Ovary (tissue), 9 donors: ENCODE data around the gene ATP2B3. TPM values are rescaled to one million over a fixed set of nuclear protein-coding genes. Genes with fewer than 3 reads are reported as not detected.

ENCODE experiments used
- DNase-seq, 5 donors: peaks; one replicate each; pipeline ENCODE4 v3.0.0-alpha.2; 2019 to 2020
- H3K27ac ChIP-seq, 2 donors: fragments of 200-600 bp; one replicate each; pipeline versions ENCODE4 v1.5.1 to v1.8.0; 2019 to 2022
- H3K27me3 ChIP-seq: fragments of 200-600 bp; one replicate; pipeline ENCODE4 v1.8.0; 2022
- H3K36me3 ChIP-seq: fragments of 200-600 bp; sonication (generic); one replicate; pipeline ENCODE4 v1.5.1; 2019
- H3K4me1 ChIP-seq: one replicate; pipeline ENCODE4 v1.8.1; 2013; ENCODE audit warnings: mild to moderate bottlenecking, moderate library complexity; ENCODE audit not compliant: insufficient read depth
- H3K4me3 ChIP-seq: fragments of 200-600 bp; sonication (generic); one replicate; pipeline ENCODE4 v1.5.1; 2017
- H3K9me3 ChIP-seq, 2 donors: fragments of 200-600 bp in 1 of 2; sonication (generic) in 1 of 2; one replicate each; pipeline versions ENCODE4 v1.5.1 to v1.8.1; 2013 to 2019; ENCODE audit warnings: mild to moderate bottlenecking in 1 of 2, moderate library complexity in 1 of 2
- EP300 ChIP-seq: sonication (generic); formaldehyde crosslinking; IDR thresholded peaks from one replicate; pipeline ENCODE4 v1.6.1; 2017; ENCODE audit warnings: antibody characterized with exemption
- POLR2A ChIP-seq: fragments of 450-650 bp; IDR thresholded peaks from one replicate; pipeline ENCODE4 v1.6.1; 2017; ENCODE audit warnings: antibody characterized with exemption, mild to moderate bottlenecking, moderate library complexity
- WGBS, 3 donors: extraction: QIAGEN DNeasy Blood & Tissue Kit in 1 of 3; methylation state at CpG; one replicate each; pipeline versions ENCODE4 v1.1.5 to v1.1.7; 2013 to 2017; 5-methylcytosine and 5-hydroxymethylcytosine counted together
- intact Hi-C, 4 donors: fragments of 100-400 bp; cut with DNase I; formaldehyde crosslinking; loops; one replicate each; pipeline versions ENCODE4 v1.11.0 to v1.15.1; 2022 to 2023
- polyA plus RNA-seq, 2 donors: library from polyadenylated mRNA; stranded (reverse); fragments of 200-250 nt in 1 of 2; fragments of 350-450 nt in 1 of 2; fragmentation: Illumina TruSeq in 1 of 2; extraction: RNeasy Lipid Tissue Mini Kit (QIAGEN cat#74804) in 1 of 2; gene quantifications; one replicate each; pipeline ENCODE4 v1.2.3, GENCODE V29; 2013 to 2014
- total RNA-seq, 7 donors: library from RNA; depleted of rRNA in 2 of 7; stranded (reverse); fragments of >200 nt in 2 of 7; fragmentation: NEBNext Ultra II Directional in 3 of 7; extraction: Animal tissue kit (Norgen Biotek cat#: 25700) in 3 of 7; gene quantifications; one replicate each; pipeline versions ENCODE4 v1.1.0 to v1.2.4, GENCODE V29; 2016 to 2023
- TF ChIP-seq, protein P1 (sequence below), 3 donors: fragments of 450-650 bp in 2 of 3; fragments of 200-600 bp in 1 of 3; IDR thresholded peaks; one replicate each; pipeline versions ENCODE4 v1.5.1 to v1.8.0; 2016 to 2022; ENCODE audit warnings: antibody characterized with exemption in 3 of 3, mild to moderate bottlenecking in 1 of 3
- donor health status: DM: no; HTN: no; CAD: no; lungs with moderate emphysema.
- donor health status: DM: no; HTN: no; CAD: no.
- donor health status: Bipolar disorder and iron deficiency.
- donor health status: DM: yes; HTN: yes; CAD: no.
- donor health status: DM: no; HTN: no; CAD: no.
- donor health status: DM: yes; HTN: yes; CAD: no.

Gene ATP2B3
- total and polyA plus RNA-seq, 9 donors = 0.01 to 1.6 (median 0.25) TPM; not detected in 5

DNA sequence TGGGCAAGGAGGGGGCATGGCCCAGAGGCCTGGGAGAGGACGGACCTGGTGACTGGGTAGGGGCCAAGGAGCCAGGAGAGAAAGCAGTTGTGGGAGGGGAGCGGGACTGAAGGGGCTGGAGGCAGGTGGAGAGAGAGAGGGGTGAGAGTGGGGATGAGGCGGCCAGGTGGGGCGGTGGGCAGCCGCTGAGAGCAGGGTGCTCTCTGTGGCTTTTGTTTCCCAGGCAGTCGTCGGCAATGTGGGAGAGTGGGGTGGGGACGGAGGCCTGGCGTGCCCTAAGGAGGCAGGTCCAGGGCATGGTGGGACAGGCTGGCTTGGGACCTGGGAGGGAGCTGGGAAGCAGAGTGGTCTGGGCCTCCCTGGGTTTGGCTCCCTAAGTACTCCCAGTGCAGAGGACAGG, 3.2 kb upstream of the ATP2B3 start:
- TF ChIP-seq, protein P1, sequence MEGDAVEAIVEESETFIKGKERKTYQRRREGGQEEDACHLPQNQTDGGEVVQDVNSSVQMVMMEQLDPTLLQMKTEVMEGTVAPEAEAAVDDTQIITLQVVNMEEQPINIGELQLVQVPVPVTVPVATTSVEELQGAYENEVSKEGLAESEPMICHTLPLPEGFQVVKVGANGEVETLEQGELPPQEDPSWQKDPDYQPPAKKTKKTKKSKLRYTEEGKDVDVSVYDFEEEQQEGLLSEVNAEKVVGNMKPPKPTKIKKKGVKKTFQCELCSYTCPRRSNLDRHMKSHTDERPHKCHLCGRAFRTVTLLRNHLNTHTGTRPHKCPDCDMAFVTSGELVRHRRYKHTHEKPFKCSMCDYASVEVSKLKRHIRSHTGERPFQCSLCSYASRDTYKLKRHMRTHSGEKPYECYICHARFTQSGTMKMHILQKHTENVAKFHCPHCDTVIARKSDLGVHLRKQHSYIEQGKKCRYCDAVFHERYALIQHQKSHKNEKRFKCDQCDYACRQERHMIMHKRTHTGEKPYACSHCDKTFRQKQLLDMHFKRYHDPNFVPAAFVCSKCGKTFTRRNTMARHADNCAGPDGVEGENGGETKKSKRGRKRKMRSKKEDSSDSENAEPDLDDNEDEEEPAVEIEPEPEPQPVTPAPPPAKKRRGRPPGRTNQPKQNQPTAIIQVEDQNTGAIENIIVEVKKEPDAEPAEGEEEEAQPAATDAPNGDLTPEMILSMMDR (IDR thresholded peaks at IDR 0.05) = no peak
- TF ChIP-seq POLR2A (no peak), EP300 (no peak)
- intact Hi-C loops = no loop called here
- Histone ChIP-seq H3K36me3 (no peaks in the 10 kb centered on the region), H3K9me3 (no peaks in the 10 kb centered on the region), H3K27me3 (no peaks in the 10 kb centered on the region), H3K27ac (no peak overlapping the region), H3K4me3 (no peak overlapping the region), H3K4me1 (no peaks in the 10 kb centered on the region)
- WGBS, 3 donors = 67 to 71% (median 69%) methylated on average over 9 of the region's 9 CpGs
- DNase-seq = no peak

DNA sequence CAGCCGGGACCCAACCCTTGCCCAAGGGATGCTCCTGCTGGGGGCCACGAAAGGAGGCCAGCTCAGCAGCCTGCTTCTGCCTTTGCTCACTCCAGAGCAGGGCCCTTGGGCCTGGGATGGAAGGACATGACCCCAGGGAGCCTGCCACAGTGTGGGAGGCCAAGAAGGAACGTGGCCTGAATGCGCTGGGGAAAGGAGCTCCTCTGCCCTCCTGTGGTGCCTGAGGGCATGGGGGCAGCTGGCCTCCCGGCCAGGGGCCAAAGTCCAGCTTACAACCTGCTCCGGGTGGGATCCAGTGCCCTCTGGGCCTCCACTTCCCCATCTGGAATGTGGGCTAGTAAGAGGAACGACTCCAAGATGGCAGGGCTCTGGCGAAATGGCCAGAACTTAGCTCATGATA, 2.0 kb upstream of the ATP2B3 start:
- no peaks in the 10 kb centered on the region for H3K36me3 ChIP-seq
- DNase-seq = no peak
- H3K27ac ChIP-seq = no peak overlapping the region
- intact Hi-C loops = no loop called here
- H3K27me3 ChIP-seq = no peaks in the 10 kb centered on the region
- H3K9me3 ChIP-seq = no peaks in the 10 kb centered on the region
- no peak overlapping the region for H3K4me3 ChIP-seq
- 60 to 71% (median 67%) methylated on average over 8 of the region's 8 CpGs for WGBS, 3 donors
- TF ChIP-seq POLR2A (no peak), EP300 (no peak)
- TF ChIP-seq, protein P1 (IDR thresholded peaks at IDR 0.05) = no peak
- no peaks in the 10 kb centered on the region for H3K4me1 ChIP-seq

DNA sequence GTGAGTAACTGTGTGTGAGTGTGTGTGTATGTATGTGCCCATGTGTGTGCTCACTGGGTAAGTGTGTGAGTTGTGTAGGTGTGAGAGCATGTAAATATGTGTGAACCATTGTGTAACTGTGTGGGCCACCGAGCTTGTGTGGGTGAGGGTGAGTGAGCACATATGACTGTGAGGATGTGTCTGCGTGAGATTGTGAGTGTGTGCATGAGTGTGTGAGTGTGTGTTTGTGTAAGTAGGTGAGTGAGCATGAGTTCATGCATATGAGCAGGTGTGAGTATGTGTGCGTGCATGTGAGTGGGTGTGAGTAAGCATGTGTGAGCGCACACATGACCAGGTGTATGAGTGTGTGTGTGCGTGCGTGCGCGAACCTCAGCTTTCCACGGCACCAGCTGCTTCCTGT, 1.4 kb upstream of the ATP2B3 start:
- Histone ChIP-seq H3K27ac (no peak overlapping the region), H3K4me1 (no peaks in the 10 kb centered on the region), H3K27me3 (no peaks in the 10 kb centered on the region), H3K4me3 (no peak overlapping the region), H3K9me3 (no peaks in the 10 kb centered on the region), H3K36me3 (no peaks in the 10 kb centered on the region)
- intact Hi-C loops = no loop called here
- TF ChIP-seq, protein P1 (IDR thresholded peaks at IDR 0.05) = no peak
- no peak for DNase-seq
- WGBS, 3 donors = 69 to 73% (median 70%) methylated on average over 9 of the region's 9 CpGs

DNA sequence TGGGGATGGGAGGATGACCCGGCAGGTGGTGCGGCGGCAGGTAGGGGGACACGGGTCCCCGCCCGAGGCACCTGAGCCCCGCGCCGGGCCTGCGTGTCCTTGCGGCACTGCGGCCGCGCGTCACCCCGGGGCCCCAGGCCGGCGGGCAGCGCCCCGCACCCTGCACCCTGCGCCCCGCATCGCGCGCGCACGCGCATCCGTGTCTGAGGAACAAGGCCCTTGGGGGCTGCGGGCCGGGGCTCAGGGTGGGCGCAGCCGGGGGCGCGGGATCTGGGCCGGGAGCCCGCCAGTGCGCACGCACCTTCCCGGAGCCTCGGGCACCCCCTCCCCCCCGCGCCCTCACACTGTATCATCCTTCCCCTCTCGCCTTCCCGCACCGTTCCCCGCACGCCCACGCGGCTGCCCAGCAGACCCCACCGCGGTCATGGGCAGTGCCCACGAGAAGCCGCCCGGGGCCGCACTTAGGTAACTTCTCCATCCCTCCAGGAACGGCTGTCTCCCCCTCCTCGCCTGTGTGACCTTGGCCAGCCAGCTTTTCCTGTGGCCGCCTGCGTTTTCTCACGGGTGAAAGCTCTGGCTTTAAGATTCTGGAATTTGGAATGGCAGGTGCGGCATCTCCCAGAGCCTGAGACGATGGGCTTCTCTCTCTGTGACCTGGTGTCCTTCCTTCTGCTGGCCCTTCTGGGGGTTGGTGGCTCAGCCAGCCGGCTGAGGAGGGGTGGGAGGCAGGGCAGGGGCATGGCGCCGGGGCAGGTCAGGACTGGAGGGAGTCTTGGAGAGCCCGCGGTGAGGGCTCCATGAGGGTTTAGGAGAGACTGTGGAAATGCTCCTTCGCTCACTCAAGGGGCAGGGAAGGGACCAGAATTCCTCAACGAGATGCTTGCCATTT, 748 bp downstream of the ATP2B3 start:
- WGBS, 3 donors = 27 to 45% (median 40%) methylated on average over 43 to 70 of the region's 70 CpGs
- no peaks in the 10 kb centered on the region for H3K27me3 ChIP-seq
- no peak overlapping the region for H3K4me3 ChIP-seq

More for the DNA sequence above, 748 bp downstream of the ATP2B3 start:
- DNase-seq = no peak
- Histone ChIP-seq H3K27ac (no peak overlapping the region), H3K9me3 (no peaks in the 10 kb centered on the region), H3K4me1 (no peaks in the 10 kb centered on the region), H3K36me3 (no peaks in the 10 kb centered on the region)
- TF ChIP-seq POLR2A (no peak), EP300 (no peak)
- TF ChIP-seq, protein P1 (IDR thresholded peaks at IDR 0.05) = no peak
- intact Hi-C loops = no loop called here
